Measurements from ENCODE around the gene BAIAP2. TPM values are rescaled to one million over a fixed set of nuclear protein-coding genes. Genes with fewer than 3 reads are reported as not detected.

The BAIAP2 gene
- total RNA-seq: 27.9 TPM
- long read RNA-seq, transcript BAIAP2-204 (14 exons, 2,095 nt): major isoform, 11 of 39 reads
- long read RNA-seq, partial matches to known transcripts: 11 of 39 reads
- long read RNA-seq, other reads (novel, unspliced or antisense): 11 of 39 reads

- intact Hi-C loops (cut with micrococcal nuclease): no loop called here
- Histone ChIP-seq H3K9me3 (replicated peaks) (no peaks in the 10 kb centered on the region), H3K27me3 (ENCODE audit: low read depth) (no peaks in the 10 kb centered on the region), H3K4me1 (peaks cover 84% of the 10 kb centered on the region), H3K4me3 (peak within 1 kb of the TSS; percentile 76), H3K36me3 (no peaks in the 10 kb centered on the region), H3K27ac (replicated peaks) (peak within 1 kb of the TSS; percentile 84)
- no peak for TF ChIP-seq CTCF (IDR thresholded peaks at IDR 0.05; ENCODE audit: borderline replicate concordance)
- peak; percentile 98 for DNase-seq
Observed at GRCh38 chr17:81034779-81035520, at the start of gene BAIAP2. BAIAP2 (plus strand) TSS chr17:81035151; CDS start chr17:81035255, 104 bp downstream.

- H3K27me3 ChIP-seq (ENCODE audit: low read depth): peaks cover 26% of the 10 kb centered on the region
- no peaks in the 10 kb centered on the region for H3K9me3 ChIP-seq (replicated peaks)
- peaks cover 27% of the 10 kb centered on the region for H3K4me1 ChIP-seq
- intact Hi-C loops (cut with micrococcal nuclease): loop anchor here (10.0 kb wide), 1 partner anchor 561 kb away; no protein-coding TSS in a partner anchor
- TF ChIP-seq CTCF (IDR thresholded peaks at IDR 0.05; ENCODE audit: borderline replicate concordance): no peak
- DNase-seq: no peak
- no peak overlapping the region for H3K4me3 ChIP-seq
- no peaks in the 10 kb centered on the region for H3K36me3 ChIP-seq
- no peak overlapping the region for H3K27ac ChIP-seq (replicated peaks)
Observed at GRCh38 chr17:80986046-80986445, 48.9 kb upstream of the BAIAP2 start.

GRCh38 chr17:80986816-80987475 is 48.0 kb upstream of the BAIAP2 start:
- Histone ChIP-seq H3K4me3 (no peak overlapping the region), H3K4me1 (peaks cover 29% of the 10 kb centered on the region), H3K27me3 (ENCODE audit: low read depth) (peaks cover 17% of the 10 kb centered on the region), H3K9me3 (replicated peaks) (no peaks in the 10 kb centered on the region), H3K27ac (replicated peaks) (peak overlapping the region; percentile 57), H3K36me3 (no peaks in the 10 kb centered on the region)
- DNase-seq: no peak
- intact Hi-C loops (cut with micrococcal nuclease): loop anchor here (10.0 kb wide), 1 partner anchor 562 kb away; no protein-coding TSS in a partner anchor
- TF ChIP-seq CTCF (IDR thresholded peaks at IDR 0.05; ENCODE audit: borderline replicate concordance): no peak

- peaks cover 8% of the 10 kb centered on the region for H3K27me3 ChIP-seq (ENCODE audit: low read depth)
- DNase-seq: peak; percentile 43
- H3K4me1 ChIP-seq: peaks cover 39% of the 10 kb centered on the region
- intact Hi-C loops (cut with micrococcal nuclease): loop anchor here (10.0 kb wide), 1 partner anchor 563 kb away; no protein-coding TSS in a partner anchor
- H3K36me3 ChIP-seq: no peaks in the 10 kb centered on the region
- TF ChIP-seq CTCF (IDR thresholded peaks at IDR 0.05; ENCODE audit: borderline replicate concordance): no peak
- H3K27ac ChIP-seq (replicated peaks): peak overlapping the region; percentile 57
- H3K4me3 ChIP-seq: peak overlapping the region; percentile 11
- H3K9me3 ChIP-seq (replicated peaks): no peaks in the 10 kb centered on the region
Observed at GRCh38 chr17:80987941-80988461, 47.0 kb upstream of the BAIAP2 start.

- H3K4me3 ChIP-seq: no peak overlapping the region
- H3K36me3 ChIP-seq: no peaks in the 10 kb centered on the region
- H3K27me3 ChIP-seq (ENCODE audit: low read depth): peaks cover 8% of the 10 kb centered on the region
- intact Hi-C loops (cut with micrococcal nuclease): loop anchor here (10.0 kb wide), 1 partner anchor 565 kb away; no protein-coding TSS in a partner anchor
- H3K9me3 ChIP-seq (replicated peaks): no peaks in the 10 kb centered on the region
- no peak for TF ChIP-seq CTCF (IDR thresholded peaks at IDR 0.05; ENCODE audit: borderline replicate concordance)
- no peak overlapping the region for H3K27ac ChIP-seq (replicated peaks)
- DNase-seq: no peak
- peaks cover 53% of the 10 kb centered on the region for H3K4me1 ChIP-seq
Observed at GRCh38 chr17:80989586-80989913, 45.4 kb upstream of the BAIAP2 start.

Measured in left ventricle myocardium inferior (tissue), 1 donor.